ENCODE measurements around the gene E2F3.

DNA sequence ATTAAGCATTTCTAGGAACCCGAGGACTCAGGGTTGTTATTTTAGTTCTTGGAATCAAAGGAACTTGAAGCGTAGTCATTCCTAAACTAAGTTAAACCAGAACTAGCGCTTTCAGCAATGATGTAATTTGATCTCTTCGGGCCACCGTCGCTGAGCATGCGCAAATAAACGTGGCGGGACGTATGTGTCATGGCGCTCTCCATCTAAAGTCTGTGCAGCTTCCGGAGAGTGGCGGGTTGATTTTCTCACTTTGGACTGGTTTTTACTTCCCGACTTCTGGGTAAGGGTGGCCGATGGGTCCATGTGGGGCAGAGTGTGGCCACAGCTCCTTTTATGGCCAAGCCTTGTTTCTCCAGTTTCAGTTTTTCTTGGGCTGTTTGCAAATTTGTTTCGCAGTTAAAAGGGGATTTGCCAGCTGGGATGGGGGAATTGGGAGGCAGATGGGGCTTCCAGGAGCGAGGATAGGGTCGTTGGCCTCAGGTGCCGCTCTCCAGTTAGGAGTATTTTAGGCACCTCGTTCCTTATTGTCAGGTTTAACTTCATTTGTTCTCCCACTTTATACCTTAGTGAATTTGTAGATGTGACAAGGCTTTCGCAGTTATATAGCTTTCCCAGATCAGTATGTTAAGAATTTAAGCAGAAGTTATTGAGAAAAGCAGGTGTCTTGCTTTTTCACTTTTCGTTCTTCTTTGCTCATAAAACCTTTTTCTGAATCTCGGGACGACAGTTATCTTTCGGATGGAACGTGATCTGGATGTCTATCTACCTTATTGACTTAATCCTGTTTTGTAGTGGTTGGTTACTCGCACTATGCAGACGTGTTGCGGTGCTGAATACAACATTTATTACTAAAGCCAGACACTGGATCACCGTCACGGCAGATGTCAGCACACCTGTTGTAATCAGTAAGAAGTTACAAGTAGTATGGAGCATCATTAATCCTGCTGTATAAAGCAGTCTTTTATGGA, 132.9 kb downstream of the E2F3 start, which contains the start of gene CDKAL1:
- peak in 1 of 2 donors; percentile 56 for TF ChIP-seq POLR2A (IDR thresholded peaks at IDR 0.05)
- TF ChIP-seq, protein P1, sequence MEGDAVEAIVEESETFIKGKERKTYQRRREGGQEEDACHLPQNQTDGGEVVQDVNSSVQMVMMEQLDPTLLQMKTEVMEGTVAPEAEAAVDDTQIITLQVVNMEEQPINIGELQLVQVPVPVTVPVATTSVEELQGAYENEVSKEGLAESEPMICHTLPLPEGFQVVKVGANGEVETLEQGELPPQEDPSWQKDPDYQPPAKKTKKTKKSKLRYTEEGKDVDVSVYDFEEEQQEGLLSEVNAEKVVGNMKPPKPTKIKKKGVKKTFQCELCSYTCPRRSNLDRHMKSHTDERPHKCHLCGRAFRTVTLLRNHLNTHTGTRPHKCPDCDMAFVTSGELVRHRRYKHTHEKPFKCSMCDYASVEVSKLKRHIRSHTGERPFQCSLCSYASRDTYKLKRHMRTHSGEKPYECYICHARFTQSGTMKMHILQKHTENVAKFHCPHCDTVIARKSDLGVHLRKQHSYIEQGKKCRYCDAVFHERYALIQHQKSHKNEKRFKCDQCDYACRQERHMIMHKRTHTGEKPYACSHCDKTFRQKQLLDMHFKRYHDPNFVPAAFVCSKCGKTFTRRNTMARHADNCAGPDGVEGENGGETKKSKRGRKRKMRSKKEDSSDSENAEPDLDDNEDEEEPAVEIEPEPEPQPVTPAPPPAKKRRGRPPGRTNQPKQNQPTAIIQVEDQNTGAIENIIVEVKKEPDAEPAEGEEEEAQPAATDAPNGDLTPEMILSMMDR (IDR thresholded peaks at IDR 0.05): no peak

Data from adrenal gland (tissue), 5 donors.